Osteocyte (in vitro differentiated cells): ENCODE measurements around the gene MRPL22. TPM values are rescaled to one million over a fixed set of nuclear protein-coding genes. Genes with fewer than 3 reads are reported as not detected.
A peak's percentile ranks its signal among the peaks of the same experiment; 100 is the strongest.

ENCODE experiments used
- DNase-seq: peaks from one replicate; pipeline ENCODE4 v3.0.0; 2021; ENCODE audit warnings: mixed read lengths; ENCODE audit not compliant: unreplicated experiment; ENCODE audit errors: extremely low spot score
- H3K27ac Mint-ChIP-seq: one replicate; pipeline ENCODE4 v1.8.0; 2021; ENCODE audit warnings: mild to moderate bottlenecking, mixed read lengths; ENCODE audit not compliant: unreplicated experiment
- H3K27me3 Mint-ChIP-seq: one replicate; pipeline ENCODE4 v1.8.0; 2021; ENCODE audit warnings: mixed read lengths; ENCODE audit not compliant: unreplicated experiment
- H3K36me3 Mint-ChIP-seq: one replicate; pipeline ENCODE4 v1.8.0; 2021; ENCODE audit warnings: mixed read lengths; ENCODE audit not compliant: unreplicated experiment
- H3K4me1 Mint-ChIP-seq: one replicate; pipeline ENCODE4 v1.8.0; 2021; ENCODE audit warnings: mixed read lengths; ENCODE audit not compliant: unreplicated experiment
- H3K4me3 Mint-ChIP-seq: one replicate; pipeline ENCODE4 v1.8.0; 2021; ENCODE audit warnings: mild to moderate bottlenecking, moderate library complexity, mixed read lengths; ENCODE audit not compliant: unreplicated experiment
- H3K9me3 Mint-ChIP-seq: one replicate; pipeline ENCODE4 v1.8.0; 2021; ENCODE audit warnings: mixed read lengths; ENCODE audit not compliant: unreplicated experiment
- CTCF ChIP-seq: fragments of 200-600 bp; sonication (generic); IDR thresholded peaks from 2 replicates; pipeline ENCODE4 v1.5.0; 2021; ENCODE audit warnings: antibody characterized with exemption, mild to moderate bottlenecking, moderate library complexity
- total RNA-seq: library from RNA; stranded (reverse); gene quantifications from 2 replicates; pipeline ENCODE4 v1.2.1, GENCODE V29; 2021

MRPL22 gene
- total RNA-seq, 1 donor from 2014 or later: 39.1 TPM

- Mint-ChIP-seq H3K27me3 (no peaks in the 10 kb centered on the region), H3K4me1 (no peaks in the 10 kb centered on the region), H3K9me3 (no peaks in the 10 kb centered on the region), H3K4me3 (no peak overlapping the region), H3K36me3 (peaks cover 22% of the 10 kb centered on the region), H3K27ac (no peak overlapping the region)
- DNase-seq: no peak
- no peak for TF ChIP-seq CTCF
These were observed 26.0 kb downstream of the MRPL22 start for GRCh38 chr5:154966874-154967273.

GRCh38 chr5:154967421-154968024 is 26.6 kb downstream of the MRPL22 start:
- DNase-seq: no peak
- H3K9me3 Mint-ChIP-seq: no peaks in the 10 kb centered on the region
- H3K4me1 Mint-ChIP-seq: no peaks in the 10 kb centered on the region
- TF ChIP-seq CTCF: peak; percentile 61
- H3K36me3 Mint-ChIP-seq: peaks cover 22% of the 10 kb centered on the region
- no peak overlapping the region for H3K27ac Mint-ChIP-seq
- H3K4me3 Mint-ChIP-seq: no peak overlapping the region
- no peaks in the 10 kb centered on the region for H3K27me3 Mint-ChIP-seq

GRCh38 chr5:154968953-154969352 is 28.1 kb downstream of the MRPL22 start:
- Mint-ChIP-seq H3K4me1 (no peaks in the 10 kb centered on the region), H3K4me3 (no peak overlapping the region)

GRCh38 chr5:154970759-154971158 is 29.9 kb downstream of the MRPL22 start:
- Mint-ChIP-seq H3K4me1 (no peaks in the 10 kb centered on the region), H3K27me3 (no peaks in the 10 kb centered on the region), H3K27ac (no peak overlapping the region), H3K9me3 (no peaks in the 10 kb centered on the region), H3K36me3 (peaks cover 11% of the 10 kb centered on the region), H3K4me3 (no peak overlapping the region)
- DNase-seq: no peak
- TF ChIP-seq CTCF: no peak

More at GRCh38 chr5:154968953-154969352, 28.1 kb downstream of the MRPL22 start:
- H3K27ac Mint-ChIP-seq: no peak overlapping the region
- H3K27me3 Mint-ChIP-seq: no peaks in the 10 kb centered on the region
- peaks cover 16% of the 10 kb centered on the region for H3K36me3 Mint-ChIP-seq
- DNase-seq: no peak
- no peaks in the 10 kb centered on the region for H3K9me3 Mint-ChIP-seq
- no peak for TF ChIP-seq CTCF

- Mint-ChIP-seq H3K27me3 (no peaks in the 10 kb centered on the region), H3K9me3 (no peaks in the 10 kb centered on the region), H3K36me3 (peaks cover 9% of the 10 kb centered on the region), H3K4me1 (no peaks in the 10 kb centered on the region), H3K4me3 (no peak overlapping the region), H3K27ac (no peak overlapping the region)
- no peak for DNase-seq
- TF ChIP-seq CTCF: no peak
These were observed 30.6 kb downstream of the MRPL22 start for GRCh38 chr5:154971501-154971900.
